Loucy (cell line): Measurements from ENCODE around the gene MPDU1.
"Not testable (repeated sequence)": the region's sequence is repeated elsewhere in the genome, so short reads cannot be mapped to it uniquely, and the experiment has no call there.

ENCODE experiments used
- CTCF ChIP-seq: fragments of 200-600 bp; sonication (generic); conservative IDR thresholded peaks from 2 replicates; pipeline ENCODE4 v1.5.1; 2014; ENCODE audit warnings: mild to moderate bottlenecking, antibody characterized with exemption, low read length
- EZH2phosphoT487 ChIP-seq: fragments of 200-600 bp; IDR thresholded peaks from 2 replicates; pipeline ENCODE4 v1.6.1; 2018; ENCODE audit warnings: antibody characterized with exemption, mild to moderate bottlenecking, moderate library complexity, borderline replicate concordance

GRCh38 chr17:7597561-7597960, 13.9 kb downstream of the MPDU1 start:
- not testable (repeated sequence) for TF ChIP-seq CTCF, EZH2phosphoT487
